HG02798 (cell line): ENCODE data around the gene ARHGAP15.
A peak's percentile ranks its signal among the peaks of the same experiment; 100 is the strongest.

Experiments used
- ATAC-seq: cut with Tn5 transposase; IDR thresholded peaks from one replicate; pipeline ENCODE4 v1.9.1; 2021; ENCODE audit warnings: mild to moderate bottlenecking; ENCODE audit not compliant: unreplicated experiment, poor library complexity

Gene ARHGAP15

GRCh38 chr2:143142598-143142997 is 13.4 kb downstream of the ARHGAP15 start:
- no peak for ATAC-seq

GRCh38 chr2:143144813-143145455 is 15.7 kb downstream of the ARHGAP15 start:
- ATAC-seq: no peak

GRCh38 chr2:143146366-143146765 is 17.1 kb downstream of the ARHGAP15 start:
- no peak for ATAC-seq

GRCh38 chr2:143146815-143147530 is 17.8 kb downstream of the ARHGAP15 start:
- no peak for ATAC-seq

- no peak for ATAC-seq
Measured at GRCh38 chr2:143148011-143148410, 18.8 kb downstream of the ARHGAP15 start.

GRCh38 chr2:143148757-143149156 is 19.5 kb downstream of the ARHGAP15 start:
- ATAC-seq: peak; percentile 60

GRCh38 chr2:143150287-143150686 is 21.1 kb downstream of the ARHGAP15 start:
- peak; percentile 57 for ATAC-seq

GRCh38 chr2:143151111-143151752 is 22.0 kb downstream of the ARHGAP15 start:
- no peak for ATAC-seq

- ATAC-seq: no peak
Measured at GRCh38 chr2:143152219-143152618, 23.0 kb downstream of the ARHGAP15 start.

- ATAC-seq: no peak
Measured at GRCh38 chr2:143152637-143153036, 23.4 kb downstream of the ARHGAP15 start.

GRCh38 chr2:143155661-143156060 is 26.4 kb downstream of the ARHGAP15 start:
- ATAC-seq: no peak

- ATAC-seq: no peak
Measured at GRCh38 chr2:143157001-143157400, 27.8 kb downstream of the ARHGAP15 start.

- ATAC-seq: no peak
Measured at GRCh38 chr2:143157418-143157817, 28.2 kb downstream of the ARHGAP15 start.

GRCh38 chr2:143158098-143158497 is 28.9 kb downstream of the ARHGAP15 start:
- ATAC-seq: no peak

GRCh38 chr2:143158551-143159485 is 29.6 kb downstream of the ARHGAP15 start:
- ATAC-seq: no peak

- ATAC-seq: no peak
Measured at GRCh38 chr2:143159486-143159840, 30.2 kb downstream of the ARHGAP15 start.

- no peak for ATAC-seq
Measured at GRCh38 chr2:143160732-143161707, 31.8 kb downstream of the ARHGAP15 start.

GRCh38 chr2:143162123-143162837 is 33.1 kb downstream of the ARHGAP15 start:
- peak; percentile 91 for ATAC-seq

- no peak for ATAC-seq
Measured at GRCh38 chr2:143162997-143163396, 33.8 kb downstream of the ARHGAP15 start.
